HepG2 (cell line): ENCODE results near the gene VGF. TPM values are rescaled to one million over a fixed set of nuclear protein-coding genes. Genes with fewer than 3 reads are reported as not detected.

Experiments
- CREB1 ChIP-seq, 2 experiments: fragments of 450-650 bp in 1 of 2; IDR thresholded peaks; 2 replicates each; pipeline ENCODE4 v1.6.1; 2016 to 2017; ENCODE audit warnings: control low read depth in 1 of 2, mild to moderate bottlenecking in 1 of 2, missing compliant biosample characterization in 1 of 2, missing genetic modification characterization in 1 of 2
- IKZF4 ChIP-seq: sonication (generic); formaldehyde crosslinking; IDR thresholded peaks from 2 replicates; pipeline ENCODE4 v1.5.1; 2020; ENCODE audit warnings: borderline replicate concordance, mild to moderate bottlenecking, low read depth, missing genetic modification reagents; ENCODE audit errors: not compliant biosample characterization
- POLR2AphosphoS5 ChIP-seq: IDR thresholded peaks from 2 replicates; pipeline ENCODE4 v1.6.1; 2012; ENCODE audit warnings: low read depth, low read length
- SALL2 ChIP-seq: sonication (generic); formaldehyde crosslinking; IDR thresholded peaks from 2 replicates; pipeline ENCODE4 v1.8.1; 2023; ENCODE audit warnings: mild to moderate bottlenecking, missing genetic modification reagents, inconsistent platforms
- SOX6 ChIP-seq, 2 experiments: fragments of 450-650 bp in 1 of 2; sonication (generic) in 1 of 2; formaldehyde crosslinking in 1 of 2; IDR thresholded peaks; 2 replicates each; pipeline versions ENCODE4 v1.4.0 to v1.6.1; 2017 to 2020; ENCODE audit warnings: antibody characterized with exemption in 1 of 2, mild to moderate bottlenecking in 1 of 2, missing genetic modification reagents in 1 of 2
- TP53 ChIP-seq: sonication (generic); formaldehyde crosslinking; conservative IDR thresholded peaks from 2 replicates; pipeline ENCODE4 v1.4.0; 2020; ENCODE audit warnings: missing genetic modification reagents
- ZFP36 ChIP-seq: fragments of 150-350 bp; IDR thresholded peaks from 2 replicates; pipeline ENCODE4 v1.6.1; 2018; ENCODE audit warnings: borderline replicate concordance, low read length, low read depth; ENCODE audit not compliant: partially characterized antibody
- ZFY ChIP-seq: sonication (generic); formaldehyde crosslinking; IDR thresholded peaks from 2 replicates; pipeline ENCODE4 v1.4.0; 2020; ENCODE audit warnings: missing genetic modification reagents
- ZNF20 ChIP-seq: sonication (generic); formaldehyde crosslinking; IDR thresholded peaks from 2 replicates; pipeline ENCODE4 v1.4.0; 2020; ENCODE audit warnings: mild to moderate bottlenecking, moderate library complexity, missing genetic modification reagents
- ZNF337 ChIP-seq: sonication (generic); formaldehyde crosslinking; IDR thresholded peaks from 2 replicates; pipeline ENCODE4 v1.5.1; 2020; ENCODE audit warnings: missing genetic modification reagents, low read depth, mild to moderate bottlenecking, borderline replicate concordance
- ZNF432 ChIP-seq: sonication (generic); formaldehyde crosslinking; IDR thresholded peaks from 2 replicates; pipeline ENCODE4 v1.5.0; 2020; ENCODE audit warnings: missing genetic modification reagents, mild to moderate bottlenecking, borderline replicate concordance
- polyA plus RNA-seq, 8 experiments: library from polyadenylated mRNA; depleted of rRNA in 3 of 8; stranded (reverse) in 7 of 8; unstranded in 1 of 8; fragments of >200 nt; fragmentation: Illumina TruSeq in 4 of 8; extraction: Trizol in 4 of 8; gene quantifications; 2 replicates each; pipeline versions ENCODE4 v1.2.1 to v1.2.3, GENCODE V29; 2011 to 2016; ENCODE audit warnings: low read depth in 4 of 8, missing spikeins in 1 of 8, mixed read lengths in 1 of 8; ENCODE audit not compliant: insufficient read depth in 1 of 8
- total RNA-seq, 5 experiments: library from RNA; depleted of rRNA; stranded (reverse); fragments of >200 nt; fragmentation: Illumina TruSeq; extraction: Trizol; gene quantifications; 2 replicates each; pipeline ENCODE4 v1.2.3, GENCODE V29; 2016; ENCODE audit warnings: low read depth in 1 of 5
- TF ChIP-seq, protein P1 (sequence below): IDR thresholded peaks from 2 replicates; pipeline ENCODE4 v1.6.1; 2016
- TF ChIP-seq, protein P2 (sequence below): IDR thresholded peaks from 2 replicates; pipeline ENCODE4 v1.6.1; 2016; ENCODE audit warnings: low read depth, control low read depth
- TF ChIP-seq, protein P3 (sequence below): sonication (generic); formaldehyde crosslinking; IDR thresholded peaks from 2 replicates; pipeline ENCODE4 v1.5.0; 2020; ENCODE audit warnings: missing genetic modification reagents, mild to moderate bottlenecking, borderline replicate concordance
- TF ChIP-seq, protein P4 (sequence below): sonication (generic); formaldehyde crosslinking; IDR thresholded peaks from 2 replicates; pipeline ENCODE4 v1.4.0; 2020; ENCODE audit warnings: mild to moderate bottlenecking, missing genetic modification reagents
- TF ChIP-seq, protein P5 (sequence below): sonication (generic); formaldehyde crosslinking; IDR thresholded peaks from 2 replicates; pipeline ENCODE4 v1.5.1; 2020; ENCODE audit warnings: missing genetic modification reagents, mild to moderate bottlenecking, borderline replicate concordance
- TF ChIP-seq, protein P6 (sequence below): IDR thresholded peaks from 2 replicates; pipeline ENCODE4 v1.6.1; 2016; ENCODE audit warnings: missing compliant biosample characterization, missing genetic modification reagents, borderline replicate concordance
- TF ChIP-seq, protein P7 (sequence below): sonication (generic); formaldehyde crosslinking; IDR thresholded peaks from 2 replicates; pipeline ENCODE4 v1.8.0; 2022; ENCODE audit warnings: mild to moderate bottlenecking, missing genetic modification reagents, moderate library complexity

The VGF gene
- total and polyA plus RNA-seq, 2 of the 13 experiments (the other 11 are each of a cell fraction or from before 2014, with no cell fraction given), result 0.12 to 0.46 TPM

DNA sequence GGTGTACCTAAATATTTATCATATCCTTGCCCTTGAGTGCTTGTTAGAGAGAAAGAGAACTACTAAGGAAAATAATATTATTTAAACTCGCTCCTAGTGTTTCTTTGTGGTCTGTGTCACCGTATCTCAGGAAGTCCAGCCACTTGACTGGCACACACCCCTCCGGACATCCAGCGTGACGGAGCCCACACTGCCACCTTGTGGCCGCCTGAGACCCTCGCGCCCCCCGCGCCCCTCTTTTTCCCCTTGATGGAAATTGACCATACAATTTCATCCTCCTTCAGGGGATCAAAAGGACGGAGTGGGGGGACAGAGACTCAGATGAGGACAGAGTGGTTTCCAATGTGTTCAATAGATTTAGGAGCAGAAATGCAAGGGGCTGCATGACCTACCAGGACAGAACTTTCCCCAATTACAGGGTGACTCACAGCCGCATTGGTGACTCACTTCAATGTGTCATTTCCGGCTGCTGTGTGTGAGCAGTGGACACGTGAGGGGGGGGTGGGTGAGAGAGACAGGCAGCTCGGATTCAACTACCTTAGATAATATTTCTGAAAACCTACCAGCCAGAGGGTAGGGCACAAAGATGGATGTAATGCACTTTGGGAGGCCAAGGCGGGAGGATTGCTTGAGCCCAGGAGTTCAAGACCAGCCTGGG lies 27.0 kb downstream of the VGF start (continued):
- TF ChIP-seq, protein P1, sequence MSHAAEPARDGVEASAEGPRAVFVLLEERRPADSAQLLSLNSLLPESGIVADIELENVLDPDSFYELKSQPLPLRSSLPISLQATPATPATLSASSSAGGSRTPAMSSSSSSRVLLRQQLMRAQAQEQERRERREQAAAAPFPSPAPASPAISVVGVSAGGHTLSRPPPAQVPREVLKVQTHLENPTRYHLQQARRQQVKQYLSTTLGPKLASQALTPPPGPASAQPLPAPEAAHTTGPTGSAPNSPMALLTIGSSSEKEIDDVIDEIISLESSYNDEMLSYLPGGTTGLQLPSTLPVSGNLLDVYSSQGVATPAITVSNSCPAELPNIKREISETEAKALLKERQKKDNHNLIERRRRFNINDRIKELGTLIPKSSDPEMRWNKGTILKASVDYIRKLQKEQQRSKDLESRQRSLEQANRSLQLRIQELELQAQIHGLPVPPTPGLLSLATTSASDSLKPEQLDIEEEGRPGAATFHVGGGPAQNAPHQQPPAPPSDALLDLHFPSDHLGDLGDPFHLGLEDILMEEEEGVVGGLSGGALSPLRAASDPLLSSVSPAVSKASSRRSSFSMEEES (CRISPR knock-in tag), result peak; percentile 76
- TF ChIP-seq ZFP36, result no peak
- no peak for TF ChIP-seq SALL2
- peak; percentile 58; the same call in 1 of the 2 replicates for TF ChIP-seq POLR2AphosphoS5
- no peak for TF ChIP-seq ZFY
- TF ChIP-seq ZNF337 (CRISPR knock-in tag), result no peak
- peak; percentile 85 for TF ChIP-seq CREB1 (IDR thresholded peaks at IDR 0.05)
- peak; percentile 76 for TF ChIP-seq CREB1 (CRISPR knock-in tag; IDR thresholded peaks at IDR 0.05)
- TF ChIP-seq SOX6 (IDR thresholded peaks at IDR 0.05), result no peak
- TF ChIP-seq SOX6 (CRISPR knock-in tag; IDR thresholded peaks at IDR 0.05), result peak; percentile 54; the same call in 1 of the 2 replicates
- TF ChIP-seq TP53, result 0 out of 2 replicates have a peak, but pooled peaks have one; percentile 48
- TF ChIP-seq, protein P2, sequence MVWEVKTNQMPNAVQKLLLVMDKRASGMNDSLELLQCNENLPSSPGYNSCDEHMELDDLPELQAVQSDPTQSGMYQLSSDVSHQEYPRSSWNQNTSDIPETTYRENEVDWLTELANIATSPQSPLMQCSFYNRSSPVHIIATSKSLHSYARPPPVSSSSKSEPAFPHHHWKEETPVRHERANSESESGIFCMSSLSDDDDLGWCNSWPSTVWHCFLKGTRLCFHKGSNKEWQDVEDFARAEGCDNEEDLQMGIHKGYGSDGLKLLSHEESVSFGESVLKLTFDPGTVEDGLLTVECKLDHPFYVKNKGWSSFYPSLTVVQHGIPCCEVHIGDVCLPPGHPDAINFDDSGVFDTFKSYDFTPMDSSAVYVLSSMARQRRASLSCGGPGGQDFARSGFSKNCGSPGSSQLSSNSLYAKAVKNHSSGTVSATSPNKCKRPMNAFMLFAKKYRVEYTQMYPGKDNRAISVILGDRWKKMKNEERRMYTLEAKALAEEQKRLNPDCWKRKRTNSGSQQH (CRISPR knock-in tag), result no peak
- TF ChIP-seq ZNF432, result no peak
- TF ChIP-seq, protein P3, sequence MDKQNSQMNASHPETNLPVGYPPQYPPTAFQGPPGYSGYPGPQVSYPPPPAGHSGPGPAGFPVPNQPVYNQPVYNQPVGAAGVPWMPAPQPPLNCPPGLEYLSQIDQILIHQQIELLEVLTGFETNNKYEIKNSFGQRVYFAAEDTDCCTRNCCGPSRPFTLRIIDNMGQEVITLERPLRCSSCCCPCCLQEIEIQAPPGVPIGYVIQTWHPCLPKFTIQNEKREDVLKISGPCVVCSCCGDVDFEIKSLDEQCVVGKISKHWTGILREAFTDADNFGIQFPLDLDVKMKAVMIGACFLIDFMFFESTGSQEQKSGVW (CRISPR knock-in tag), result no peak; the same call in 1 of the 2 replicates
- TF ChIP-seq, protein P4, sequence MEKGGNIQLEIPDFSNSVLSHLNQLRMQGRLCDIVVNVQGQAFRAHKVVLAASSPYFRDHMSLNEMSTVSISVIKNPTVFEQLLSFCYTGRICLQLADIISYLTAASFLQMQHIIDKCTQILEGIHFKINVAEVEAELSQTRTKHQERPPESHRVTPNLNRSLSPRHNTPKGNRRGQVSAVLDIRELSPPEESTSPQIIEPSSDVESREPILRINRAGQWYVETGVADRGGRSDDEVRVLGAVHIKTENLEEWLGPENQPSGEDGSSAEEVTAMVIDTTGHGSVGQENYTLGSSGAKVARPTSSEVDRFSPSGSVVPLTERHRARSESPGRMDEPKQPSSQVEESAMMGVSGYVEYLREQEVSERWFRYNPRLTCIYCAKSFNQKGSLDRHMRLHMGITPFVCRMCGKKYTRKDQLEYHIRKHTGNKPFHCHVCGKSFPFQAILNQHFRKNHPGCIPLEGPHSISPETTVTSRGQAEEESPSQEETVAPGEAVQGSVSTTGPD (CRISPR knock-in tag), result no peak
- no peak for TF ChIP-seq ZNF20 (CRISPR knock-in tag)
- TF ChIP-seq, protein P5, sequence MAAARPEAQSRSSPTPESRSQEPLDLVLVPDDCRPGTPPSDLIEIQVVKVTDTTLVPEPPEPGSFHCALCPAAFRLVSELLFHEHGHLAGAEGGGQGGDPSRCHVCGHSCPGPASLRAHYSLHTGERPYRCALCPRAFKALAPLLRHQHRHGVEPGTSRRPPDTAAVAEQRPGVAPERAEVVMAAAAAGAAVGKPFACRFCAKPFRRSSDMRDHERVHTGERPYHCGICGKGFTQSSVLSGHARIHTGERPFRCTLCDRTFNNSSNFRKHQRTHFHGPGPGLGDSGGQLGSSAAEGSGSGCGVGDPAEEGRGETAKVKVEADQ, result no peak
- no peak for TF ChIP-seq IKZF4 (CRISPR knock-in tag)
- TF ChIP-seq, protein P6, sequence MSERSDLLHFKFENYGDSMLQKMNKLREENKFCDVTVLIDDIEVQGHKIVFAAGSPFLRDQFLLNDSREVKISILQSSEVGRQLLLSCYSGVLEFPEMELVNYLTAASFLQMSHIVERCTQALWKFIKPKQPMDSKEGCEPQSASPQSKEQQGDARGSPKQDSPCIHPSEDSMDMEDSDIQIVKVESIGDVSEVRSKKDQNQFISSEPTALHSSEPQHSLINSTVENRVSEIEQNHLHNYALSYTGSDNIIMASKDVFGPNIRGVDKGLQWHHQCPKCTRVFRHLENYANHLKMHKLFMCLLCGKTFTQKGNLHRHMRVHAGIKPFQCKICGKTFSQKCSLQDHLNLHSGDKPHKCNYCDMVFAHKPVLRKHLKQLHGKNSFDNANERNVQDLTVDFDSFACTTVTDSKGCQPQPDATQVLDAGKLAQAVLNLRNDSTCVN, result 0 out of 2 replicates have a peak, but pooled peaks have one; percentile 34
- TF ChIP-seq, protein P7, sequence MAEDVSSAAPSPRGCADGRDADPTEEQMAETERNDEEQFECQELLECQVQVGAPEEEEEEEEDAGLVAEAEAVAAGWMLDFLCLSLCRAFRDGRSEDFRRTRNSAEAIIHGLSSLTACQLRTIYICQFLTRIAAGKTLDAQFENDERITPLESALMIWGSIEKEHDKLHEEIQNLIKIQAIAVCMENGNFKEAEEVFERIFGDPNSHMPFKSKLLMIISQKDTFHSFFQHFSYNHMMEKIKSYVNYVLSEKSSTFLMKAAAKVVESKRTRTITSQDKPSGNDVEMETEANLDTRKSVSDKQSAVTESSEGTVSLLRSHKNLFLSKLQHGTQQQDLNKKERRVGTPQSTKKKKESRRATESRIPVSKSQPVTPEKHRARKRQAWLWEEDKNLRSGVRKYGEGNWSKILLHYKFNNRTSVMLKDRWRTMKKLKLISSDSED, result no peak
